Hindlimb muscle (tissue), 1 donor: ENCODE data around the gene NSG2. TPM values are rescaled to one million over a fixed set of nuclear protein-coding genes. Genes with fewer than 3 reads are reported as not detected.
"Not testable (repeated sequence)": the region's sequence is repeated elsewhere in the genome, so short reads cannot be mapped to it uniquely, and the experiment has no call there.

Experiments
- DNase-seq: peaks from one replicate; pipeline ENCODE4 v3.0.0-alpha.2; 2013
- polyA plus RNA-seq: library from polyadenylated mRNA; unstranded; fragments of 120-200 nt; gene quantifications from one replicate; pipeline ENCODE4 v1.2.1, GENCODE V29; 2013; ENCODE audit not compliant: insufficient read length

Gene NSG2
- polyA plus RNA-seq, 1 donor, result 0.28 TPM

GRCh38 chr5:174063082-174063756 lies 17.7 kb downstream of the NSG2 start:
- no peak for DNase-seq

- no peak for DNase-seq
These were observed 18.7 kb downstream of the NSG2 start for GRCh38 chr5:174064171-174064570.

DNA sequence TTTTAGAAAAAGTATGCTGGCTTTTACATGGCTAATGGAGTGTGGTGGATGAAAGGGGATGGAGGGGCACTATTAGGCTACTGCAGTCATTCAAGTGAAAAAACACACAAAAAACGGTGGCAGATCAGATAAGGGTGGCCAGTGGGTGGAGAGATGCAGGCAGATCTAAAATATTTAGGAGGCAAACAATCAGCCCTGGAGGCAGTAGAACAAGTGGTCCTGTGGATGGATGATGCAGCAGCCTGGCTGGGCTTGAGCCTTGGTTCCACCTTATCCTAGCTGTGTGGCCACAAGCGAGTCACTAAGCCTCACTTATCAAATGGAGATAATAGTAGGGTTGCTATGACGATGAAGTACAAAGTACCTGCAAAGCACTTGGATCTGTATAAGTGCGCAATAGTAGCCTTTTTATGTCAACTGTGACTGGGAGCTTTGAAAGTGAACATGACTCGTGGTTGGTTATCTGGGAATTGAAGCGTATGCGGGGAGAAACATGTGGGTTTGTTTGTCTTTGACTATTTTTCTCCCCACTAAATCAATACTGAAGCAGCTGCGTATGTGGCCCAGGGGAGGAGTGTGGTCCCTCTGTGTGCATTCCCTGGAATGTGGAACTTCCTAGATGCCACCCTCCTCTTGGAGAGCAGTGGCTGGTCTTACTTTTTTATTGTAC lies 20.2 kb downstream of the NSG2 start:
- DNase-seq, result no peak

GRCh38 chr5:174067499-174067898 lies 22.0 kb downstream of the NSG2 start:
- DNase-seq, result no peak

GRCh38 chr5:174071484-174071883 lies 26.0 kb downstream of the NSG2 start:
- DNase-seq, result no peak

- no peak for DNase-seq
These were observed 27.7 kb downstream of the NSG2 start for GRCh38 chr5:174073122-174073660.

DNA sequence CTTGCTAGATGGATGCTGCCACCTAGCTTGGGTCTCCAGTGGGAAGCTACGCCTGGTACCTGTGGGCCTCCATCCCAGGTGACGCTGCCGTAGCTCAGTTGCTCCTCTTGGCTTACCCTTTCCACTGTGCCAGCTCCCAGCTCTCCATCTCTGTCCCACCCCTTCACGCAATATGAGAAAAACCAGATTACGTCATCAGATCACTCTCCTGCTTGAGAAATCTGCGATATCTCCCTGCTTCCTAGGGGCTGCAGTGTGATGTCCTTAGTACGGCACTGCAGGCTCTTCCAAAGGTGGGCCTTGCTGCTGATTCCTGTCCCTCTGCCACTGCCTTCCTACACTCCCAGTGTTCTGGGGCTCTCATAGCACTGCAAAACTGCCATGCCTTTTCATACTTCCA lies 28.9 kb downstream of the NSG2 start:
- no peak for DNase-seq

- no peak for DNase-seq
These were observed 32.9 kb downstream of the NSG2 start for GRCh38 chr5:174078416-174078815.

DNA sequence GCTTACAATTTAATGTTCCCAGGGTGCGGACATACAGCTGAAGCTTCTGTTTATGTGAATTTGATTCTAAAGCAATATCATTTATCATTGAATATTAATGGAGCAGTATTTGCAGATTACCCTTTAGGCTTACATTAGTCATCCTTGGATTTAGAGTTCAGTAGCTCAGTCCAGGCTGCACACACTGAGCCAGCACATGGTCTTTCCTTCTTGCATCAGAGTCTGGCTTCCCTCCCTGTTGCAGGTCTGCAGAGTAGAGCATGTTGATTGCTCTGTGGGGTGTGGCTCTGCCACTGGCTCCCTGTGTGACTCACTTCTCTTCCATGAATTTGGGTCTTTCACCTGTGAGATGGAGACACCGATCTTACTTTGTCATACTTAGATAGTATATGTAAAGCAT lies 36.8 kb downstream of the NSG2 start:
- DNase-seq, result no peak

DNA sequence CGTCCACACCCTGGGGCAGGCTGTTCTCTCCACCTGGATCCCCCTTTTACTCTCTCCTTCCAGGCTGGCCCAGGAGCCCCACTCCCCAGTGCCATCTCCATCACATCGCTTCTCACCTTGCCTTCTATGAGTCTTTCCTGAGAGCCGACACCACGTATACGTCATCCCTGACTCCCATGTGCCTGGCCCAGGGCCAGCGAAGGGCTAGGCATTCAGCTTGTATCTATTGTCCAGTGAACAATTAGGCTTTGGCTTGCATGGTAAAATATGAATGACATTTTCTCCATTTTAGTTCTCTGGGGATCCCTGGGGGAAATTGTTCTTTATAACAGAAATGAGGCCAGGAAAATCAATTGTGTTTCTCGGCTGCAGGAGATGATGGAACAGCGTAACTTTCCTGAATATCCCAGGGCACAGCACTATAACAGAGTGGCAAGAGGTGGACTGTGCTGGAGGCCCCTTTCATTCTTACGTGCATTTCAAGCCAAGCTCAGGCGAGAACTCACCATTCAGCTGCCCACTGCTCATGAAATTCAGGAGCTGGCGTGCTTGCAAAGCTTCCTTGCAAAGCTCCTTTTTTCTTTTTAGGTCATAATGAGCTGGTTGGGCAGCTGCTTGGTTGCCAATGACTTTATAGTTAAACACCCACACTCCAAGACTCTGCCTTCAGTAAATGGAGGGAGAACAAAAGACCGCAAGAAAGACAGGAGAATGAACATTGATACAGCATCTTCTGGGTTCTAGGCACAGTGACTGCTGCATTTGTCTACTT lies 37.7 kb downstream of the NSG2 start:
- no peak for DNase-seq

DNA sequence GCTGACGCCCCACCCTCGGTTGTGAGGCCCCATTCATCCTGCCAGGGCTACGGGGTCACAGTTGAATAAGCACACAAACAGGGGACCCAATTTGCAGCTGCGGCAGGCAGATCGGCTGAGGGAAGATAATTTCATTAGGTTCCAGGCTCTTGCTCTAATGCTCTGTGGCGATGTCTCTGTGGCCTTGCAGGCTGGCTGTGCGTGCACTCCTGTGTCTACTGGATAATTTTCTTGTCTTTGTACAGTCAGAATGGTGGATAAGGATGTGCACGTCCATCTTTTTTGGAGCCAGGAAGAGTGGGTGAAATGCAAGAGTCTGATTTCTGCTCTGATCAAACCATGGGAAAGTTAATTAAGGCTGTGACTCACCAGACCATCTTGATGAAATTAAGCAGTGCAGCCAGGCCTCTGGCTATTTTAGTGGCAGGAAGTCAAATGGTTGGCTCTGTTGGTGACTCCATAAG lies 39.2 kb downstream of the NSG2 start:
- DNase-seq, result no peak

DNA sequence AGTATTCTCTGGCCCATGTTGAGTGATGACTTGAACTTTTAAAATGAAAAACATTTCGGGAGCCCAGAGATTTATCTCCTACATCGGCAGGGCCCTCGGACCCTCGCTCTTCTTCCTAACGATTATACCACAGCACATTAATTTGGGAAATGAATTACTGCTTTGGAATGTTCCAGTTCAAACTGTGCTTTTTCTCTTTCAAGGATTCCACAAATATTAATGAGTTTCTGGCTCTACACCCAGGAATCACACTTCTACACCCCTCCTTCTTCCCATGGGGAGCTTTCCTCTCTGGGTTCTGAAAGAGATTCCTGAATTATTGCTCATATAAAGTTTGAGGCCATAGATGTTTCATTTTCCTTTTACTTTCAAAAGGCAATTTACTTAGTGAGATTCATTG lies 41.2 kb downstream of the NSG2 start:
- no peak for DNase-seq

- DNase-seq, result no peak
These were observed 42.3 kb downstream of the NSG2 start for GRCh38 chr5:174087783-174088182.

DNA sequence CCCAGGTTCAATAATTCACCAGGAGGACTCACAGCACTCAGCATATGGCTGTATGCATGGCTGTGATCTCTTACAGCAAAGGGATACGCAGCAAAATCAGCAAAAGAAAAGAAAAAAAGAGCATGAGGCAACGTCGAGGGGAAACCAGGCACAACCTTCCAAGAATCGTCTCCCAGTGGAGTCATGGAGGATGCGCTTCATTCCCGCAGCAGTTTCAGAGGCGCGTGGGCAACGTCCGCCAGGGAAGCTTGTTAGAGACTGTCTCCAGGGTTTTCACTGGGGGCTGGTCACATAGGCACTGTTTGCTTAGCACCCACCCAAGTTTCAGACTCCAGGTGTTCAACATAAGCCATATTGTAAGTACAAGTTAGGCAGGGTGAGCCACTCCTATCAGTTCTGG lies 44.6 kb downstream of the NSG2 start:
- DNase-seq, result no peak

- DNase-seq, result no peak
These were observed 47.6 kb downstream of the NSG2 start for GRCh38 chr5:174093123-174093522.

DNA sequence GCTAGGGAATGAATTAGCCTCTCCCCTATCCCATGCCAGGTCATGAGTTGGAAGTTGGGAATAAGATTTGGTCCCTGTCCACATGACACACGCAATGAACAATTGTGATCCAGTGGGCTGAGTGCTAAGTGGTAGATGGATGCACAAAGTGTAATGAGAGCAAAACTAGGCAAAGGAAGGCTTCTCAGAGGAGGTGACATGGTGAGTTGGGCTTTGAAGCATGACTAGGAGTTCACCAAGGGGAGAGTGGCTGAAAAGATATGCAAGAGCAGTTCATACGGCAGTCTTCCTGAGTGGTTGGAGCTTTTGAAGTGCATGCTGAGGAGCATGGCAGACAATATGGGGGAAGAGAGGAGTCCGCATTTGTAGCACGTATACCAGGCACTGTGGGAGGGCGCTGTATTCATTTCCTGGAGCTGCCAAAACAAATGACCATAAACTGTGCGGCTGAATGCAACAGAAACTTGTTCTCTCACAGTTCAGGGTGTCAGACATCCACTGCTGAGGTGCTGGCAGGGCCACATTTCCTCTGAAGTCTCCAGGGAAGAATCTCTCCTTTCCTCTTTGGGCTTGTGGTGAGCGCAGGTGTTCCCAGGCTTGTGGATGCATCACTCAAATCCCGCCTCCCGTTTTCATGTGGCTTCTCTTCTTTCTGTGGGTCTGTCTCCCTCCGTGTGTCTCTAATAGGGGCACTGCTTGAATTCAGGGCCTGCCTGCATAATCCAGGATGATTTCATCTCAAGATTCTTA lies 49.5 kb downstream of the NSG2 start:
- DNase-seq, result no peak

DNA sequence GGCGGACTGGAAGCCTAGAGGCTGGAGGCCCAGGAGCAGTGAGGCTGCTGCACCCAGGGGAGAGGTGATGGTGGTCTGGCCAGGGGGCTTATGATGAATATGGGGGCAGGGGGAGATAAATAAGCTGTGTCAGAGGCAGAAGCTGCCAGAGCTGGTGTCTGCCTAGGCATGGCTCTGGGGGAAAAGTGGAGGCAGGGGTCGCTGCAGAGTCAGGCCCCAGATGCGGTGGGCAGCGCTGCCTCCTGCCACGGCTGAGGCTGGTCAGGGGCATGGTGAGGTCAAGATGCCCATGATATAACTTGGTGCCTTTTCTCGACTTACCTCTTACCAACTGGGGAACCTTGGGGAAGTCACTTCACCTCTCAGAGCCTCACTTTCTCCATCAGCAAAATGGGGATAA lies 51.1 kb downstream of the NSG2 start:
- DNase-seq, result no peak

- DNase-seq, result no peak
These were observed 52.1 kb downstream of the NSG2 start for GRCh38 chr5:174097486-174098185.

- DNase-seq, result no peak
These were observed 53.2 kb downstream of the NSG2 start for GRCh38 chr5:174098694-174099093.

- no peak for DNase-seq
These were observed 55.0 kb downstream of the NSG2 start for GRCh38 chr5:174100490-174100889.

- no peak for DNase-seq
These were observed 55.8 kb downstream of the NSG2 start for GRCh38 chr5:174101195-174101730.

DNA sequence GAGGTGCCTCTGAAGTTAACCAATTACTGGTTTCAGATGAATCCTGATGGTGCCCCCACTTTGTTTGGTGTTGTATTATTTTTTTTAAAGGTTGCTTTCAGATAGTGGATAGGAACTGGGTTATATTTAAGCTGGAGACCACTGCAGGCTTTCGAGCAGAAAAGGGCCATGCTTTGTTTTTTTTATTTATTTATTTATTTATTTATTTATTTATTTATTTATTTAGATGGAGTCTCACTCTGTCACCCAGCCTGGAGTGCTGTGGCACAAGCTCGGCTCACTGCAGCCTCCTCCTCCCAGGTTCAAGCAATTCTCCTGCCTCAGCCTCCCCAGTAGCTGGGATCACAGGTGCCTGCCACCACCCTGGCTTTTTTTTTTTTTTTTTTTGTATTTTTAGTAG lies 57.1 kb downstream of the NSG2 start:
- not testable (repeated sequence) for DNase-seq
